HepG2 (cell line): Measurements from ENCODE around the gene ADCY5. TPM values are rescaled to one million over a fixed set of nuclear protein-coding genes. Genes with fewer than 3 reads are reported as not detected.

Experiments
- ATAC-seq: fragments of 200-7000 bp; cut with Tn5 transposase; 3 replicates; pipeline ENCODE4 v1.9.1; 2020; ENCODE audit warnings: mild to moderate bottlenecking, moderate library complexity
- BruUV-seq: library from RNA; stranded (reverse); fragments of 400-500 nt; replicated peaks from 2 replicates; lab custom pipeline; 2021; lab: Mats Ljungman, UMichigan
- CTCF ChIA-PET: fragments of 300-600 bp; formaldehyde crosslinking; extraction: SDS; loops from one replicate; lab custom pipeline; 2021; ENCODE audit warnings: low total read pairs, inconsistent platforms, low intra/inter-chr PET ratio; lab: Yijun Ruan, JAX
- POLR2A ChIA-PET: fragments of 350-600 bp; sonication (Branson Sonifier 250); formaldehyde crosslinking; loops from one replicate; lab custom pipeline; 2020; ENCODE audit warnings: antibody characterized with exemption, inconsistent platforms; lab: Yijun Ruan, JAX
- DNase-seq: peaks from one replicate; pipeline ENCODE4 v3.0.0-alpha.2; 2015; ENCODE audit warnings: low spot score
- FAIRE-seq: peaks from 3 replicates; lab custom pipeline; 2011; peaks lifted over from hg19 to GRCh38; lab: Jason Lieb, UNC
- H2AFZ ChIP-seq: one replicate; pipeline ENCODE4 v1.6.1; 2011; ENCODE audit warnings: low read length, inconsistent platforms
- H3K27ac ChIP-seq: fragments of 300-600 bp; 3 replicates; pipeline ENCODE4 v1.8.0; 2011; ENCODE audit warnings: mixed run types, mild to moderate bottlenecking, mixed read lengths, low read length, inconsistent platforms; ENCODE audit not compliant: insufficient read depth; ENCODE audit errors: extremely low read length
- H3K27me3 ChIP-seq, 2 experiments: fragments of 200-600 bp in 1 of 2; 2 replicates in 1 of 2; 3 replicates in 1 of 2; pipeline versions ENCODE4 v1.6.0 to v1.8.0; 2011; ENCODE audit warnings: low read length in 2 of 2, mild to moderate bottlenecking in 2 of 2, moderate library complexity in 2 of 2, inconsistent platforms in 1 of 2; ENCODE audit not compliant: insufficient read depth in 2 of 2, control insufficient read depth in 1 of 2
- H3K36me3 ChIP-seq, 2 experiments: fragments of 200-600 bp in 1 of 2; replicated peaks in 1 of 2; 2 replicates in 1 of 2; 3 replicates in 1 of 2; pipeline versions ENCODE4 v1.5.1 to v1.8.0; 2011; ENCODE audit warnings: low read length in 2 of 2, inconsistent platforms in 1 of 2; ENCODE audit not compliant: insufficient read depth in 2 of 2, control insufficient read depth in 1 of 2
- H3K4me1 ChIP-seq: 2 replicates; pipeline ENCODE4 v1.5.1; 2012; ENCODE audit warnings: low read length, inconsistent platforms; ENCODE audit not compliant: insufficient read depth
- H3K4me2 ChIP-seq: 2 replicates; pipeline ENCODE4 v1.6.0; 2011; ENCODE audit warnings: low read depth, low read length, inconsistent platforms
- H3K4me3 ChIP-seq, 3 experiments: fragments of 200-600 bp in 1 of 3; sonication (generic), shearing (Covaris generic) in 1 of 3; replicated peaks in 1 of 3; 2 replicates each; pipeline ENCODE4 v1.5.1; 2011 to 2016; ENCODE audit warnings: low read length in 3 of 3, inconsistent platforms in 2 of 3, low read depth in 2 of 3, mild to moderate bottlenecking in 2 of 3, control low read depth in 1 of 3, mixed read lengths in 1 of 3; ENCODE audit not compliant: insufficient read depth in 1 of 3
- H3K79me2 ChIP-seq: one replicate; pipeline ENCODE4 v1.6.1; 2011; ENCODE audit warnings: low read length, inconsistent platforms; ENCODE audit not compliant: insufficient read depth
- H3K9ac ChIP-seq: 2 replicates; pipeline ENCODE4 v1.6.0; 2011; ENCODE audit warnings: mild to moderate bottlenecking, low read depth, low read length, inconsistent platforms; ENCODE audit not compliant: insufficient read depth
- H3K9me3 ChIP-seq: 2 replicates; pipeline ENCODE4 v1.5.1; 2012; ENCODE audit warnings: mild to moderate bottlenecking, low read length
- H4K20me1 ChIP-seq: 2 replicates; pipeline ENCODE4 v1.6.0; 2011; ENCODE audit warnings: inconsistent platforms, mild to moderate bottlenecking, low read length, moderate library complexity; ENCODE audit not compliant: insufficient read depth
- HHEX ChIP-seq: IDR thresholded peaks from 2 replicates; pipeline ENCODE4 v1.6.1; 2016; ENCODE audit warnings: control low read depth
- NRL ChIP-seq: sonication (generic); formaldehyde crosslinking; IDR thresholded peaks from 2 replicates; pipeline ENCODE4 v1.5.0; 2020; ENCODE audit warnings: missing genetic modification reagents, mild to moderate bottlenecking, moderate library complexity, borderline replicate concordance
- SMAD3 ChIP-seq: sonication (generic); formaldehyde crosslinking; IDR thresholded peaks from 2 replicates; pipeline ENCODE4 v1.4.0; 2020; ENCODE audit warnings: missing genetic modification reagents
- SYNCRIP ChIP-seq: fragments of 200-400 bp; formaldehyde crosslinking; IDR thresholded peaks from 2 replicates; pipeline ENCODE4 v1.6.1; 2018; ENCODE audit warnings: mild to moderate bottlenecking, low read depth, low read length; ENCODE audit not compliant: insufficient read depth
- WGBS: methylation state at CpG from one replicate; pipeline ENCODE4 v1.1.6; 2017; ENCODE audit warnings: low lambda C conversion rate; 5-methylcytosine and 5-hydroxymethylcytosine counted together
- in situ Hi-C: cut with HindIII; loops from 2 replicates; pipeline ENCODE4 v1.10.0; 2017; ENCODE audit warnings: low pct_unique_long_range_greater_than_20kb; ENCODE audit not compliant: extremely low pct_ligation_motif_present
- intact Hi-C: fragments of 100-400 bp; cut with micrococcal nuclease; formaldehyde crosslinking; loops from one replicate; pipeline ENCODE4 v1.10.0; 2022; ENCODE audit not compliant: unreplicated experiment
- polyA plus RNA-seq, 8 experiments: library from polyadenylated mRNA; depleted of rRNA in 3 of 8; stranded (reverse) in 7 of 8; unstranded in 1 of 8; fragments of >200 nt; fragmentation: Illumina TruSeq in 4 of 8; extraction: Trizol in 4 of 8; gene quantifications; 2 replicates each; pipeline versions ENCODE4 v1.2.1 to v1.2.3, GENCODE V29; 2011 to 2016; ENCODE audit warnings: low read depth in 4 of 8, missing spikeins in 1 of 8, mixed read lengths in 1 of 8; ENCODE audit not compliant: insufficient read depth in 1 of 8
- total RNA-seq, 5 experiments: library from RNA; depleted of rRNA; stranded (reverse); fragments of >200 nt; fragmentation: Illumina TruSeq; extraction: Trizol; gene quantifications; 2 replicates each; pipeline ENCODE4 v1.2.3, GENCODE V29; 2016; ENCODE audit warnings: low read depth in 1 of 5

Gene ADCY5
- total and polyA plus RNA-seq, 2 of the 13 experiments (the other 11 are each of a cell fraction or from before 2014, with no cell fraction given): not detected

DNA sequence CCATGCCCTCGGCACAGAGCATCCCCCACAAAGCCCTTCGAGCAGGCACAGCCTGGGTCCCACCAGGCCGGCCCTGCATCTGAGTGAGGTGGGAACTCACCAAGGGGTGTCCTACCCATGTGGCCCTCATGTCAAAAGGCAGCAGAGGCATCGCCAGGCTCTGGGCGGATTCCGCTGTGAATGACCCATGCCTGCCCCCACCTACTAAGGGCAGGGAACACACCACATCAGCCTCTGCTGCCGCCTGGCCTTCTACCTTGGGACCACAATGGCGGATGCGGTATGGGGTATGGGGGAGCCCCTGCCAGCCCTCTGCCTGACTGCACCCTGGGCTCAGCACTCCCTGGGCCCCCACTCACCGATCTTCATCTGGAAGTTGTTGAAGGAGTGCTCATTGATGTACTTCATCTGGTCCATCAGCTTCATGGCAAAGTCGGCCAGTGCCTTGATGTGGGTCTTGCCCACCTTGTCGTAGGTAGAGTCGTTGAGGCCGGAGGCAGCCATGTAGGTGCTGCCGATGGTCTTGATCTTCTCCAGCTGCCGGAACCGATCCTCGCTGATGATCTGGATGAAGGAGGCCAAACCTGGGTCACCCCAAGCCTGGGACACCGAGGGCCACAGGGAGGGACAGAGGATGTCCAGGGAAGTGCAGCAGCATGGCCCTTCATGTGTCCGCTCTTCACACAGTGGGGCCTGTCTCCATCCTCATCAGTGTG lies 159.3 kb downstream of the ADCY5 start (continued):
- TF ChIP-seq HHEX (CRISPR knock-in tag): no peak

DNA sequence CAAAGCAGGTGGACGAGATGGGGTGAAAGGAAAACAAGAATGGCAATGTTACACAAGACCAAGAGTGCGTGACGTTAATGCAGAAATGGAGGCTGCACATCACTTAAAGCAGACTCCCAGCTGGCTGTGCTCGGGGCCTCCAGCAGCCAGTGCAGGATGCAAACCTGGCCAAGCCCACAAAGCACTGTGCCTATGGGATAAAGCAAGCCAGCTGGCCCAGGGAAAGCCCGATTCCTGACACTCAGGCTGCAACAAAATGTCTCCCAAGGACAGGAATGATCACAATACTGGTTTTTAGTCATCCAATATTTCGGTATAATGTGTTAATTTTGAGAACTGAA lies 161.0 kb downstream of the ADCY5 start:
- WGBS: 18% methylated on average over 6 of the region's 6 CpGs
- Histone ChIP-seq H4K20me1 (peaks cover 5% of the 10 kb centered on the region; the same call in 1 of the 2 replicates), H3K36me3 (no peaks in the 10 kb centered on the region), H3K27me3 (peaks cover 0 to 12% of the 10 kb centered on the region in 2 experiments; a peak in 2 of 5 replicates), H3K4me2 (no peak overlapping the region), H3K9me3 (no peaks in the 10 kb centered on the region), H3K79me2 (no peaks in the 10 kb centered on the region), H3K9ac (no peak overlapping the region), H3K4me3 (no peak overlapping the region), H3K4me1 (no peaks in the 10 kb centered on the region), H2AFZ (no peak overlapping the region)
- intact Hi-C loops (no loop called here), in situ Hi-C loops (no loop called here)
- no peak for ATAC-seq
- DNase-seq: no peak
- no peak for TF ChIP-seq SMAD3 (CRISPR knock-in tag)
- no peak for TF ChIP-seq SYNCRIP
- TF ChIP-seq NRL (CRISPR knock-in tag): no peak
- TF ChIP-seq, all 625 proteins: peak for 0
- H3K27ac ChIP-seq: no peak overlapping the region
- ChIA-PET POLR2A (no interaction called here), CTCF (no interaction called here)
- no peak for FAIRE-seq
- BruUV-seq: no TSS peak
